ENCODE measurements around the gene TBC1D8.

TBC1D8 gene

GRCh38 chr2:101164021-101164420 is 12.8 kb upstream of the TBC1D8 start:
- ChIA-PET POLR2A (ENCODE audit: low non-redundant PET) (no interaction called here), CTCF (interaction anchor here (0.7 to 1.2 kb wide), 3 partner anchors 11 to 76 kb away, joined by 3 read pairs; no protein-coding TSS in a partner anchor)
- no peak overlapping the region for H3K27ac ChIP-seq
- DNase-seq (ENCODE audit: low spot score) = no peak
- TF ChIP-seq CTCF (conservative IDR thresholded peaks at IDR 0.05; ENCODE audit: low read depth) = no peak

GRCh38 chr2:101162561-101163330 is 11.6 kb upstream of the TBC1D8 start:
- CTCF ChIA-PET = interaction anchor here (0.6 kb wide), 1 partner anchor 62 kb away, joined by 3 read pairs; no protein-coding TSS in a partner anchor
- POLR2A ChIA-PET (ENCODE audit: low non-redundant PET) = no interaction called here

GRCh38 chr2:101161658-101162057 is 10.5 kb upstream of the TBC1D8 start:
- H3K27ac ChIP-seq = peak overlapping the region; percentile 51; the same call in 1 of the 2 replicates
- TF ChIP-seq CTCF (conservative IDR thresholded peaks at IDR 0.05; ENCODE audit: low read depth) = no peak
- ChIA-PET POLR2A (ENCODE audit: low non-redundant PET) (interaction anchor here (0.5 kb wide), 1 partner anchor 14 kb away, joined by 3 read pairs; no protein-coding TSS in a partner anchor), CTCF (interaction anchor here (0.6 kb wide), 1 partner anchor 63 kb away, joined by 3 read pairs; no protein-coding TSS in a partner anchor)
- no peak for DNase-seq (ENCODE audit: low spot score)

More at GRCh38 chr2:101162561-101163330, 11.6 kb upstream of the TBC1D8 start:
- no peak overlapping the region for H3K27ac ChIP-seq
- DNase-seq (ENCODE audit: low spot score) = no peak
- no peak for TF ChIP-seq CTCF (conservative IDR thresholded peaks at IDR 0.05; ENCODE audit: low read depth)

GRCh38 chr2:101160454-101160853 is 9.3 kb upstream of the TBC1D8 start:
- CTCF ChIA-PET = interaction anchor here (0.6 to 0.8 kb wide), 2 partner anchors 12 to 45 kb away, joined by 3 read pairs; no protein-coding TSS in a partner anchor
- DNase-seq (ENCODE audit: low spot score) = peak; percentile 67
- POLR2A ChIA-PET (ENCODE audit: low non-redundant PET) = no interaction called here
- TF ChIP-seq CTCF (conservative IDR thresholded peaks at IDR 0.05; ENCODE audit: low read depth) = no peak
- H3K27ac ChIP-seq = peak overlapping the region; percentile 51

- TF ChIP-seq CTCF (conservative IDR thresholded peaks at IDR 0.05; ENCODE audit: low read depth) = no peak
- CTCF ChIA-PET = no interaction called here
- H3K27ac ChIP-seq = no peak overlapping the region
- DNase-seq (ENCODE audit: low spot score) = no peak
- POLR2A ChIA-PET (ENCODE audit: low non-redundant PET) = no interaction called here
Measured at GRCh38 chr2:101159526-101159925, 8.3 kb upstream of the TBC1D8 start.

- DNase-seq (ENCODE audit: low spot score) = no peak
- POLR2A ChIA-PET (ENCODE audit: low non-redundant PET) = no interaction called here
- H3K27ac ChIP-seq = no peak overlapping the region
- CTCF ChIA-PET = interaction anchor here (0.7 kb wide), 1 partner anchor 44 kb away, joined by 4 read pairs; no protein-coding TSS in a partner anchor
- no peak for TF ChIP-seq CTCF (conservative IDR thresholded peaks at IDR 0.05; ENCODE audit: low read depth)
Measured at GRCh38 chr2:101157272-101157671, 6.1 kb upstream of the TBC1D8 start.
